HG03039 (cell line): Measurements from ENCODE around the gene KIRREL3.

Source experiments
- ATAC-seq: cut with Tn5 transposase; IDR thresholded peaks from one replicate; pipeline ENCODE4 v1.9.1; 2021; ENCODE audit warnings: mild to moderate bottlenecking, moderate library complexity; ENCODE audit not compliant: unreplicated experiment

The KIRREL3 gene

DNA sequence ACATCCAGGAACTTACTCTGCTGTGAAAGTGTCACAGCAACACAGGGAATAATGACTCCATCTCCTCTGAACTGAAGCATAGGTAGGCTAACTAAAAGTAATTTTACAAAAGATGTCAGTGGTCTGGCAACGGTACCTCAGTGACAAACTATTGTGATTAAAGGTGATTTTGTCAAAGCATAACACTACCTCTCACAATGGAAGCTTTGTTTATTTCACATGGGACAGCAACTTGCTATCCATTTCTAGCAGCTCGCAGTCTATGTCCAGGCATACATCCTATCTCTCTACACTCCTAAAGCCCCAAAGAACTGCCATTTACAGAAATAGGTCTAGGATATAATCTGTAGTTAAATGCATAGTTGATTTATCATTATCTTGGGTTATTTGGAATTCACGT is 163.0 kb downstream of the KIRREL3 start:
- no peak for ATAC-seq

DNA sequence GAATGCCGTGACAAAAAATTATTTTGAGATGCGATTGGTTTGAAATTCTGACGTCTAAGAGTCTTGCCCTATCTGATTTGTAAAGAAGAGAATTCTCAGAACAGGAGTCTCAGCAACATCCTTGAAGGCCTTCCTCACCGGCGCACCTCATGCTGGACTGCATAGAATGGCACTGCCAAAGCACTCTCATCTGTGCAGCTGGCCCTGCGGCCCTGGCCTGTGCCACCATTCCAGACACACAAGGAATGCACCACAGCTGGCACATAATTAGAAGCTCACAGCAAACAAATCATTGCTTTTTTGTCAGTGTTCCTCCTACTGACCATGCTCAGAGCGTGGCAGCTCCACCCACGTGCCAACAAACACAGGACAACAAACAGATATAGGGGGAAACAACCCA is 166.0 kb downstream of the KIRREL3 start:
- ATAC-seq: no peak

DNA sequence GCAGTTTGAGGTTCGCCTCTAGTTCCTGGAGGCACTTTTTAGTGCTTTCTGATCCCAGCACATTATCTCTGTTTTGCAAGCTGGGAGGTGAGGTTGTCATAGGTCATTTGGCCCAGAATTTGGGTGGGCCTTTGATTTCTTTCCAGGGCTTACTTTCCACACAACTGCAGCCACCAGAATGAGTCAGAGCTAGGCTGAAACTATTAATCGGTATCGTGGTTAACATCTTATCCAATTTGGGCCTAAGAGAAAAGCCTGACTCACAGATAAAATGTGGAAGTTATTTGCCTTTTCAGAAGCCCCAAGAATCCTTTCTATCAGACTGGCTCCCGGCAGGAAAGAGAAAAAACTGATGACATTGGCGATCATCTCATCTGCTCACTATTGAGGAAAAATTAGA is 166.4 kb downstream of the KIRREL3 start:
- ATAC-seq: no peak

DNA sequence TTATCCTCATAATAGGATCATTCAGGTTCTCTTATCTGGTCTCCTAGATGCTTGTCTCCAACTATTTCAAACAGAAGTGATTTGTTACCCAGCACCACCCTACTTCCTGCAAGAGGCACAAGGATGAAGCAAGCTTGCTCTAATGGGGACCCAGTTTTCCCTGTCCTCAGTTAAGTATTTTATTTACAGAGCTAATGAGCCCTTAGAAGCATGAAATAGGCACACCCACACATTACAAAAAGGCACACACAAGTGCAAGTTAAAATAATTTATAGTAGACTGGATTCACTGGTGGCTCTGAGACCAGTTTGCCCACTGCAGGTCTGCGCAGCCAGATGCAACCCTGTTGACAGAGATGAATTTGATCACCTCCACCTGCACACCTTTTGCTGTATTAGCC is 167.5 kb downstream of the KIRREL3 start:
- no peak for ATAC-seq

DNA sequence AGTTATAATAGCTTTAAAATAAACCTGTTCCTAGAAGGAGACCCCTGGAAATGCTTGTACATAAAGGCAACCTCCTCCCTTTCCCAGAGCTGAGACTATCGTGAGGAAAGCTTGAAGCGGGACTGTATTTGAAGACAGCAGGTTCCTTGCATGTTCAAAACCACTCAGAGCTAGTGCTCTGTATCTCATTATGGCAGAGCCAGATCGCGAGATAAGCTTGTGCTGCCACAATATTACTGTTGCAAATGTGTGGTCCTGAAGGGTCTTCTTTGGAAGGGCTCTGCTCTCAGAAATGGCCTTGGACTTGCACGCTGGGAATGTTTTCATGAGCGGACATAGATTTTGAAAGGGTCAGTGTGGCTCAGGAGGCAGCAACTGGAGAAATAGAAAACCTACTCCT is 168.2 kb downstream of the KIRREL3 start:
- ATAC-seq: no peak

DNA sequence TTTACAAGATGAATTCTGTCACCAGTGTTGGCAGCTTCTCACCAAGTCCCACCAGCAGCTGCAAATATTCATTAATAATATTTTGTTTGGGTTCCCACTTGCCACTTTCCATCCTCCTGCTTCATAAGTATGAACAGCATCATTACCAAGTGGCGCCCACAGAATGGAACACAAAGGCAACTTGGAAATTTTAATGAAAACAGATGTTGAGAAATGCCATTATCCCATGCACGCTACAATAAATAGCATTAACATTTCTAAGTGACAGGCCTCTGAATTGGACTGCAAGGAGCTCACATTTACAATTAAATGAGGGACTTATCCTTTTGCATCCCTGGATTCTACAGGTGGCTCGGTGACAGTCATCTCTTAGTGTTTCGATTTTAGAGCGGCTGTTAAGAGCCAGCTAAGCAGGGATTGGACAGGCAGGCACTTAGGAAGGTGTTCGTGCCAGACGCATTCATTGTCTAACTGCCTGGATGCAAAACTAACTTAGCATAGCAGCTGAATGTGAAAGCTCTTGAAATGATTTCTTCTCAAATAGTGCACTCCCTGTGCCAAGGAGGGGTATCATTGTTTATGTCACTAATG is 170.3 kb downstream of the KIRREL3 start:
- ATAC-seq: no peak

DNA sequence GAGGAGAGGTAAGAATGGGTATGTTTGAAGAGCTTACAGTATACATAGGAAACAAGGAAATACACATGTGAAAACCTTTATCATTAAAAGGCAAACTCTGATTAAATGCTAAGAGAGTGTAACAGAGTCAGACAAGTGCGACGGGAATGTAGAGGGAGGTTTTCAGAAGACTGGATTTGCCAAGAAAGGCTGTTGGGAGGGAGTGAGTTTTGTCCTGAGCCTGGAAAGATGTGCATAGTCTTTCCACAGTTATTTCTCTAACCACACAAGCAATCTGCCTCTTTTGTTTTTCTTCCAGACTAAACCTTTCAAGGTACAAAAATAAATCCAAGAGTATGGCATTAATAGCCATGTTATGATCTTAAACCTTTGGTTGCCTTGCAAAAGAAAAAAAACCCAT is 170.9 kb downstream of the KIRREL3 start:
- ATAC-seq: no peak

DNA sequence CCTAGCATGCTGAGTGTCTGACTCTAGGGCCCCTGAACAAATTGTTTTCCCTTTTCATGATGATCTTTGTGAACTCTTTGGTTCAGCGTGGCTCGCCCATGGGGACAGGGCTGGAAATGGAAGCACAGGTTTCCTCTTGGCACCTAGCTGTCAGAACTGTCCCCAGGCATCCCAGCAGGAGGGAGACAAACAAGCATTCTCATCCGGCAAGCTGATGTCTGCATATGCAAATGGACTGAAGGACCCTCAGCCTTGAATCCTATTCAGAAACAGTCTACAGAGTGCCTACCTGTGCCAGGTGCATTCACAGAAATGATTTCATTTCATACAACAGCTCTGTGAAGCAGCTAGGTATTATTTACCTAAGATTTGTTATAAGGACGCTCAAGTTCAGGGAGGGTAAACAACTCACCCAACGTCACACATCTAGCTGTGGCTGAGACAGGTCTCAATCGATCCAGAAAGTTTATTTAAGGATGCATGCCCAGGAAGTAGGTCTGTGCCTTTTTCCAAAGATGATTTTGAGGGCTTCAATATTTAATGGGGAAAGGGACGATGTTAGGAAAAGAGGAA is 176.4 kb downstream of the KIRREL3 start:
- ATAC-seq: no peak

DNA sequence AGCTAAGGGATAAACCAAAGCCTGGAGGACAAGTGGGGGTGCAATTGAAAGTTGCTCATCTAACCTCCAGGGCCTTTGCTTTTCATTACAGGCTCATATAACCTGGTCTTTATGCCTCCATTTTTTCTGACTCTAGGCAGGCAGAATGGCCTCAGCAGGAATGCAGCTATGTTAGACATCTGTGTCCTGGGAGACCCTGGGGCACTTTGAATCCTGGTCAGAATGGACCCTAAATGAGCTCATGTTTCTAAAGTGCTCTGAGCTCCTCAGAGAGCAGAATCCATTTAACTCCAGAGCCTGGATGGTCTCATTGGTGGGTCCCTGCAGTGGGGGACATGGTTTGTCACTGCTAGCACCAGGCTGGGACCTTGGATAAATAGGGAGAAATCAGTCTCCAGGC is 177.3 kb downstream of the KIRREL3 start:
- no peak for ATAC-seq

DNA sequence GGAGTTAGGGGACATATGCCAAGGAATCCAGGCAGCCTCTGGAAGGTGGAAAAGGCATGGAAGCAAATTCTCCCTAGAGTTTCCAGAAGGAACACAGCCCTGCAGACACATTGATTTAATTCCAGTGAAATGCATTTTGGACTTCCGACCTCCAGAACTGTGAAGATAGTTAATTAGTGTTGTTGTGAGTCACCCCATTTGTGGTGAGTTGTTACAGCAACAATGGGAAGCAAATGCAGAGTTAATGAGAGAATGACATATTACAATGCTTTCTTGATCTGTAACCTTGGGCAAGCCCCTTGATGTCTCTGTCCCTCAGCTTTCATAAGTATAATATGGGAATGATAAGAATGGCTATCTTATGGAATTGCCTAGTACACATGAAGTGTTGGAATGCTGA is 178.7 kb downstream of the KIRREL3 start:
- no peak for ATAC-seq

DNA sequence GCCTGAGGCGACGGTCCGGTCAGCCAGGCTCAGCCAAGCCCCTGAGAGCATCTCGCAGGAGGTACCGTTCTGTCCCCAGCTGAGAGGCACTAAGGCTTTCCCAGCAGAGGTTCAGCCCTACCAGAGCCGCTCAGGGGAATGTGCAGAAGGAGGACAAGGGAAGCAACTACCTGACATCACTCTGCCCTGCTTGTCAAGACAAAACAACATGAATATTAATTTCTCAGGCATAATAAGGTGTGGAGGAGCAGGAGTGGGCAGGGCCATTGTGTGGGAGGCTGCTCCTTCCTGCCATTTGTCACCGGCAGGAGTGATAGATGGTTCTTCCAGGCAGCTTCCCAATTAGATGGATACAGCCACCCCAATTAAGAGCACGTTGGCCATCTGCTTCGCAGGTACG is 181.4 kb downstream of the KIRREL3 start:
- ATAC-seq: no peak

DNA sequence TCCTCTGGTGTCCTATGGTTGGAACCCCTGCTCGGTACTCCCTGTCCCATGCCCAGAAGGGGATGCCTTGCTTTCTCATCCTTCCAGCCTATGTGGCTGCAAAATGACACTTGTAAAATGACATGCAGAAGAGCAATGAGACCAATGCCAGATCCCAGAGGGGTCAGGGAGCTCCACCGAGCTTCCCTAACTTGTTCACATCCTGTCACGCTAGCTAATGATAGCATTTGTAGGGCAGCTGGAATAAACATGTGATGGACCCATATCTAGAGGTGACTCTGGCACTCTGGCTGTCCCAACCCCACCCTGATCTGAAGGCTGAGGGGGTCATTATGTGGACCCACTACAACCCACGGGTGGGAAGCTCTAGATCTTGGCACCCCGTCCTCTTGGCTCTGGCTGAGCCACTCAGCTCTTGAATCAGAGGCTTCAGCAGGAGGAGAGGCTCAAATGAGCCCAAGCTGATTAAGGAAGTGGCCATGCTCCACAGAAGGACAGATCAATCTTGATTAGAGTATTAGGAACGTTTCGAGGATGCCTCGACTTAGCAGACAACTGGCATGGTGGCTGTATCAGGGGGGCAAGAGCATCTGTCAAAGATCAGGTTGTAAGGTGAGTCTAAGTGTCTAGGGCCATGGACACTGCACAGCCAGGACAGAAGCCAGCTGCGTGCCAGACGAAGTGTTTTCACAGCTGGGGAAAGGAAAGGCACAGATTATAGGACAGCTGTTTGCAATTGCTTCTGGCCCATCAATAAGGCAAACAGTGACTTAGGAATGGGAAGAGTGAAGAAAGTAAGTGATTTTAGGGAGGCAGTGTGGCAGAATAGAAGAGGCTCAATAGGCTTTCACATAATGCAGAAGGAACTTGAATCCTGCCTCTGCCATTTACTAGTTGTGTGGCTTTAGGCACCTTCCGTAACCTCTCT is 182.8 kb downstream of the KIRREL3 start:
- ATAC-seq: no peak

DNA sequence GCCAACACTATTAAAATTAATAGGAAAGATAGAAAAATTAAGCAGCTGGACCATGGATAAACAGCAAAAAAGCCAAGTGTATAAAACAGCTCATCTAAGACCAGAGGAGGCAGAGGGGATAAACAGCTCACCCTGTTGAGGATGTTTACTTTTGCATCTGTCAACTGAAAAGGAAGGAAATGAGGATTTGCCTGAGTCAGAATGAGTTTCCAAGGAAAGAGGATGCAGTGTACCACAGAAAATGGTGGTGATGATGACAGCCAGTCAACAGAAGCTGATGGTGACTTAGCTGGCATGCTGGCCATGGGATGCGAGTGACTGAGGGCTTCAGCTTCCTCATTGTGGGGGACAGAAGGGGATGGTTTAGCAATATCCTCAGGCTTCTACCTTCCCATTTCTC is 183.5 kb downstream of the KIRREL3 start:
- ATAC-seq: no peak

DNA sequence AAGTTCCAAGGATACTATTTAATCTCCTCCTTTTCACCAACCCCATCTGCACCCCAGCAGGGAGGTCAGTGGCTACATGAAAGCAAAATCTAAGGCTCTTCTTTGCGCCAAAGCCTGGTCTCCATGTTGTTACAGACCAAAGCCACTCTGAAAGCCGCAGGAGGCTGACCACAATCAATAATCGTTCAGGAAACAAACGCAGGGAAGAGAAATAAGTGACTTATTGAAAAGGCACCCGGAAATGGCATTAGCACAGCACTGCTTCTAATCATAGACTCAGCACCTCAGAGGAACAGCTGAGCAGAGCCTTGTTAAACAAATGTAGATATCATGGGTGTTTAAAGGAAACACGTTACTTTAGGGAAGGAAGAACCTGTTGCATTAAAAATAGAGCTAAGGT is 183.9 kb downstream of the KIRREL3 start:
- ATAC-seq: no peak

DNA sequence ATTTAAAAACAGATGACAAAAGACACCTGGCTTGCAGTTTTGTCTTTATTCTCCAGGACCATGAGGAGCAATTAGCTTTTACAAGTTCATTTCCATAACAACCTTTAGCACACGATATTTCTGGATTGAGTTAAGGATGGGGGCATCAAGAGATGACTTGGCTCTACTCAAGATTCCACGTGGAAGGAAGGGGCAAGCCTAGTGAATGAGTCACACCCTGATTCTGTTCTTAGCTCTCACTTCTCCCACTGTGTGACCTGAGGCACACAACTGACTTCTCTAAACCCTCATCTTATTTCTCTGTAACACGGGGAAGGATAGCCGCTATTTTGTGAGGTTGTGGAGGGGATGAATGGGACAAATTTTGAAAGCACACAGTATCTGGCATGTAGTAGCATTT is 185.5 kb downstream of the KIRREL3 start:
- ATAC-seq: no peak

DNA sequence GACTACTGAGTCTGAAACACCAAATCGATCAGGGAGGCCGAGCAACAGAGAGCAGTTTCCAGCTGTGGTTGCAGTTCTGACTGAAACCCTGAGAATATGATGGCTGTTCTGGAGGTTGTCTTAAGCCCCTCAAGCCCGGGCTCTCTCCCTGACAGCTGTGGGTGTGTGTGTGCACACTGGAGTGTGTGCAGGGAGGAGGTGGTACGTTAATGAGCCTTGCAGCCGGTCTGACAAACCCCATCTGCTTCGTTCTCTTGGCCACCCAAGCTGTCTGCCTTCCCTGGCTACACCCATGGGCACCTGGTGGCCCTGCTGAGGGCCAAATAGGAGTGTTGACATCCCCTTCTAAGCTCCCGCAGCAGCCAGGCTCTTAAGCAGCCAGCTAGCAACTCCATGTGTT is 189.8 kb downstream of the KIRREL3 start:
- ATAC-seq: no peak

DNA sequence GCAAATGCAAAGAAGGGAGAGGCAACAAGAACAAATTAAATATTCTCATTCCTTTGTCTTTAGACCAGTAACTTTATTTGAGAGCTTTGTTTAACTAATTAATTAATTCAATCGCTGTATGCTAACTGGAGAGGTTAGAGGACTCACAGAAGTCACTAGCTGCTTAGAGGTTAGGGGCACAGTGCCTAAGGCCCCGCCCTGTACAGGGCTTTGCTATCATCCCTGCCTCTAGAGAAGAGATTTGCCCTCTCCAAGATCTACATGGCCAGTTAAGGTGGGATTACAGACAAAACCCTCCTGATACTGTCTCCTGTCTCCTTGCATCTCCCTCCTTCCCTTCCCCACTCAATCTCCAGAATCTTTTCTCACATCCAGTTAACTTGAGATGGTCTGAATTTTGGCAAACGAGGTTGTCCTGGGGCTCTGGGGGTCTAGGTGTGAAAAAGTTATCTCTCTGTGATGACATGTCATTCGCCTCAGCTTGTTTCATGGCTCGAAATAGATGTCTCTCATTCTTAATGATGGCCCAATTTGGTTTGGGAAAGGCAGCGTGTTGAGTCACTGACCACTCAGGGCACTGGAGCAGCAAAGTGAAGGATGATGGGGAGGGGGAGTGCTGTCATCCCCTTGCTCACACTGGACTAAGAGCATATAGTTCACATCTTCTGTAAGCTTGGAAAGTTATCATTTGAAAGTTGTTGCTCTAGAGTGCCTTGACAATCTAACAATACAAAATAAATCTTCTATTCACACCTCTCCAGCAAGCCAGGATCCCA is 190.9 kb downstream of the KIRREL3 start:
- no peak for ATAC-seq

DNA sequence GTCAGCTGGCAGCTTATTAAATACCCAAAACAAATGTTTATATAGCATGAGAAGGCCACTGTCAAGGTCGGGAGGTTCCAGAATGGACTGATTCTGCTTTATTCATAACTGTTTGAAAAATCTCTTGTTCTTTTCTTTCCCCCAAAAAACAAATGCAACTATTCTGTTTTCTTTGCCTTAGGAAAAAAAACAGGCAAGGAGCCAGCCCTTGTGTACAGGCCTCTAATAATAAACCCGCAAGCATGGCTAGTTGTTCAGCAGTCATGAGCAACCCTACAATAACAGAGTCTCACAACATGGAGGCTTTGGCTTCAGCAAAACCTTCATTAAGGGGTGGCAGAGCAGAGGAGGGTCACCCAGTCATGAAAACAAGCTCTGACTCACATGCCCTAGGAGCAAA is 191.7 kb downstream of the KIRREL3 start:
- no peak for ATAC-seq

DNA sequence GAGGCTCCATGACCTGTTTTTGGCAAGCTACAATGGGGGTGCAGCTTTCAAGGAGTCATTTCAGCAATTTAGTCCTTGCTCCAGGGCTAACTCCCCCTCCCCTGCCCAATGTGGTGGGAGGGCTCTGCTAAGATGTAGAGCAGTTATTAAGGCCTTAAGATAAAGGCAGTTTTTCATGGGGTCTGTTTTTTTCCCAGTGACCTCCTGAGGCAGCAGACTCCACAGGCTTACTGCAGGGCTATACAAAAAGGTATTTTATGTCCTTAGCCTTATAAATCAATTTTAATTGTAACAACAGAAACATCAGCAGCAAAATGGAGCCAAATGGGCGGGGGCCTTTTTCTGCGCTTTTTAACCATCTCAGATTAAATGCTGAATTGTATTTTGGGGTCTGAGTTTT is 192.3 kb downstream of the KIRREL3 start:
- ATAC-seq: no peak

DNA sequence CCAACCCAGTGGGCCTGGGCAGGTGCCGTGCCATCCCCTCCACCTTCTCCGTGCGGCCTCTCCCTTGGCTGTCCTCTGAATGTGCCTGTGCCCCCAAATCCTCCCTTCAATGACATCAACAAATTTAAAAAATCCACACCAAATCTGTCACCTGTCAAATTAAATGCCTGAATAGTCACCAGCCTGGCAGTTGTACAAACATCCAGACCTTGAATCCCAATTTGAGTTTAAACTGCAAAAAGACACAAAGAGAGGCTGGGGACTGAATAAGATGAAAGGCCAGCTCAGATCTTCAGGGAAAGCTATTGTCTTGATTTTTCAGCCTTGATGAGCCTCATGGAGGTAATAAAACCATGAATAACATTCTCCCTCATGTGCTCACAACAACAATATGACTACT is 194.7 kb downstream of the KIRREL3 start:
- no peak for ATAC-seq

DNA sequence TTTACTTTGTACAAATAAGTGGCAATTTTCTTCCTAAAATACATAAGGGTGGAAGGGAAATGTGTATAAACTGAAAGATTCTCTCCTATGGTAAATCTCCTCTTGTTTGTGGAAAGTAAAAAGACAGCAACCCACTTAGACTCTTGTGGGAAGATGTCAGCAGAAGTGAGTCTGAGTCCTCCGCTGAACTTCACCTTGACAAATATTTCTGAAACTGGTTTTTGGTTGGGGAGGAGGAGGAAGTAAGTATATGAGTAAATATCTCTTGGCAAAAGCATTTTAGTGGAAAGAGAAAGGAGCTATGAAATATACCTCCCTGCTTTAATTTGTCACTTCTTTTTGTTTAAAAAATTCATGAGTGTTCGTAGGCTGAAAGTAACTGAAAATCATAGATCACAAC is 196.2 kb downstream of the KIRREL3 start:
- no peak for ATAC-seq

DNA sequence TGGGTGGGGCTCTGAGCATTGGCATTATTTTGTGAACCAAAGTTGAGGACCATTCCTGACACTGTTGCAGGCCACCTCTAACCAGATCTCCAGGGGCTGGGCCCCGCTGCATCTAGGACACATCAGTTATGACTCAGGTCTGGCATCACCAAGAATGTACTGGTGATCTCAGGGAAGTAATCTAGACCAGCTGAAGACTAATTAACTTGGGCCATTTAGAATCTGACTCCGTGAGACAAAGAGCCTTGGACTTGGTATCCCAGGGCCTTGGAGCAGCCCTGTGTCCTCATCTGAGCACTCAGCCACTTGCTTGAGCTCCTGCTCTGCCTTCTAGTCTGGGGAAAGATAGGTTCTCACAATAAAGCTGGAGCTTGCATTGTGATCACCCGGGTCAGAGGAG is 200.6 kb downstream of the KIRREL3 start:
- no peak for ATAC-seq
